ENCODE measurements around the gene TAGLN.
A peak's percentile ranks its signal among the peaks of the same experiment; 100 is the strongest.
"Not testable (repeated sequence)": the region's sequence is repeated elsewhere in the genome, so short reads cannot be mapped to it uniquely, and the experiment has no call there.

TAGLN gene

DNA sequence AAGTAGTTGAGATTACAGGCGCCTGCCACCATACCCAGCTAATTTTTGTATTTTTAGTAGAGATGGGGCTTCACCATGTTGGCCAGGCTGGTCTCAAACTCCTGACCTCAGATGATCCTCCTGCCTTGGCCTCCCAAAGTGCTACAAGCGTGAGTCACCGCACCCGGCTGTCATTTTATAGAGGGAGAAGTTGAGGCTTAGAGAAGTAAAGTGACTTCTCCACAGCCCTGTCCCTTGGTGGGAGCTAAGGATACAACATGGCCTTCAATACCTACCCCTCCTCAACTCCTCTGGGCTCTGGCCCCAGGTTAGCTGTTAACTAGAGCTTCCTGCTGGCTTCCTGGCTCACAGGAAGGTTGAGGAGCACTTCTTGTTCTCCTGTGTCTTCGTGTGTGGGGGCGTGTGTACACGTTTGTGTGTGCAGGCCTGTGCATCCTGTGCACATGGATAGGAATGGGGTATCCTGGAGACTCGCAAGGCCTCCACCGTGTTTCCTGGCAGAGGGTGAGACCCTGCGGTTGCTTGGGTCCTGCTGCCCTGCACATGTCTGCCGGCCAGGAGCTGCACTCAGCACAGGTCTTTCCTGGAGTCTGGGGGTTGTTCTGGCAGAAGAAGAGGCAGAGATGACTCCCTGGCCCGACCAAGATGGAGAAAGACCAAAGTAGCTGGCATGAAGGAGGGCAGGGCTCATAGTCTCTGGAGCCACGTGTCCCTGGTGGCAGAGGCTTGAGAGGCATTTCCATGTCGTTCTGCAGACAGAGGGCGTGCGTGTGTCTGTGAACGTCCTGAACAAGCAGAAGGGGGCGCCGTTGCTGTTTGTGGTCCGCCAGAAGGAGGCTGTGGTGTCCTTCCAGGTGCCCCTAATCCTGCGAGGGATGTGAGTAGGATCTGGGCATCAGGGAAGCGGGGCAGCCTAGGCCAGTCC lies 18.2 kb upstream of the TAGLN start:
- peak; percentile 9 for DNase-seq (ENCODE audit: low read depth)

DNA sequence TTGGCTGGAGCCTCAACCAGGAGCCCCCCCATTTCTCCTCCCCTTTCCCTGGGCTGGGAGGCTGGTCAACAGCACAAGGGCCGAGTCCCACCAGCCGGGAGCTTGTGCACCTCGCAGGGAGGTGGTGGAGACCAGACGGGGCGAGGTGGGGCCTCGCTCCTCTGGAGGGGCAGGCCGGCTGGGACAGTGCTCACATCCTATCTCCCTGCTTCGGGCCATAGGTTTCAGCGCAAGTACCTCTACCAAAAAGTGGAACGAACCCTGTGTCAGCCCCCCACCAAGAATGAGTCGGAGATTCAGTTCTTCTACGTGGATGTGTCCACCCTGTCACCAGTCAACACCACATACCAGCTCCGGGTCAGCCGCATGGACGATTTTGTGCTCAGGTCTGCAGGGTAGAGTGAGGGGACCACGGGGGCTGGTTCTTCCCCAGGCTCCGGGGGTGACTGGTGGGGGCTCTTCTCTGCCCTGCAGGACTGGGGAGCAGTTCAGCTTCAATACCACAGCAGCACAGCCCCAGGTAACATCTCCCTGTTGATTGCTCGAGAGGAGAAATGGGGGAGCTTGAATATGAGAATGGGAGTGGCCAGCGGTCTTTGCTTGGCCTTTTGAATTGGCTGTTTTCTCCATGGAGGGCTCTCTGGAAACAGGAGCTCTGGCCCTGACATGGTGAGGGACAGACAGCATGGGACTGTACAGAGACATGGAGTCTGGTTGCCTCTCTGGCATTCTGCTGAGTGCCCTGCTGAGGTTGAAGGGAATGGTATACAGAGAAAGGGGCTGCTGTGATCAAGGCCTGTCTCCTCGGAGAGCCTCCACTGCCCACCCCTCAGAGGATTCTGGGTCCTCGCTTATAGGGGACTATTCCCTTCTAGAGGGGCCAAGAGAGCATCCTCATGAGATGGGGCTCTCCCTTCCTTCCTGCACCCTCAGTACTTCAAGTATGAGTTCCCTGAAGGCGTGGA lies 17.3 kb upstream of the TAGLN start:
- DNase-seq (ENCODE audit: low read depth), result no peak

DNA sequence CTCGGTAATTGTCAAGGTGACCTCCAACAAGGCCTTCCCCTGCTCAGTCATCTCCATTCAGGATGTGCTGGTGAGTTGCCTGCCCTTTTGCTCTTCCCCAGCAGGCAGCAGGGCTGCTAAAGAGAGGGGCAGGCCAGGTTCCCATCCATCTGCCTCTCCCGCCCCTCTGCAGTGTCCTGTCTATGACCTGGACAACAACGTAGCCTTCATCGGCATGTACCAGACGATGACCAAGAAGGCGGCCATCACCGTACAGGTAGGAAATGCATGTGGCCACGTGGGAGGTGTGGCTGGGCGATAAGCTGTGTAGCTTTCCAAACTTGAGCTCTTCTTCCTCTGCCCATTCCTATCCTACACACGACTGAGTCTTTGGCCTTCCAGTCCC lies 16.6 kb upstream of the TAGLN start:
- DNase-seq (ENCODE audit: low read depth), result no peak

DNA sequence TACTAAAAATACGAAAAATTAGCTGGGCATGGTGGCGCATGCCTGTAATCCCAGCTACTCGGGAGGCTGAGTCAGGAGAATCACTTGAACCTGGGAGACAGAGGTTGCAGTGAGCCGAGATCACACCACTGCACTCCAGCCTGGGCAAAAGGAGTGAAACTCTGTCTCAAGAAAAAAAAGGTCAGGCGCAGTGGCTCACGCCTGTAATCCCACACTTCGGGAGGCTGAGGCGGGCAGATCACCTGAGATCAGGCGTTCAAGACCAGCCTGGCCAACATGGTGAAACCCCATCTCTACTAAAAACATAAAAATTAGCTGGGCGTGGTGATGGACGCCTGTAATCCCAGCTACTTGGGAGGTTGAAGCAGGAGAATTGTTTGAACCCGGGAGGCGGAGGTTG lies 16.0 kb upstream of the TAGLN start:
- not testable (repeated sequence) for DNase-seq (ENCODE audit: low read depth)

DNA sequence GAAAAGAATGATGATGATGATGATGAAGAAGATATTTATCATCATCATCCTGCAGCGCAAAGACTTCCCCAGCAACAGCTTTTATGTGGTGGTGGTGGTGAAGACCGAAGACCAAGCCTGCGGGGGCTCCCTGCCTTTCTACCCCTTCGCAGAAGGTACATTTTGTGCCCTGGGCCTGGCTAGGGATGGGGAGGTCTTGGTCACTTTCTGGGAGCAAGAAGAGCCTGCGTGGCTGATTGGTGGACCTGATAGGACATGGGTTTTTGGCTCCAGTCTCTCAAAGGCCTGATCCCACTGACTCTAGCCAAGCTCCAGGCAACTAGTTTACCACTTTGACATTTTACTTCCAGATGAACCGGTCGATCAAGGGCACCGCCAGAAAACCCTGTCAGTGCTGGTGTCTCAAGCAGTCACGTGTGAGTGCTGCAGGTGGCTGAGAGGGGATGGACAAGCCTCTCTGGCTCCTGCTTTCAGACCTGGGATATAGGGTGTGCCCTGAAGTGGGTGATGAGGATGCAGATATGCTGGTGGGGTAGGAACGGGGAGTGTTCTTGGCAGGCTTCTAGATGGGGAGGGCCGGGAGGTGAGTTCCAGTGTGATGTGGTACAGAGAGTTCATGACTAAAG lies 15.3 kb upstream of the TAGLN start:
- DNase-seq (ENCODE audit: low read depth), result no peak

DNA sequence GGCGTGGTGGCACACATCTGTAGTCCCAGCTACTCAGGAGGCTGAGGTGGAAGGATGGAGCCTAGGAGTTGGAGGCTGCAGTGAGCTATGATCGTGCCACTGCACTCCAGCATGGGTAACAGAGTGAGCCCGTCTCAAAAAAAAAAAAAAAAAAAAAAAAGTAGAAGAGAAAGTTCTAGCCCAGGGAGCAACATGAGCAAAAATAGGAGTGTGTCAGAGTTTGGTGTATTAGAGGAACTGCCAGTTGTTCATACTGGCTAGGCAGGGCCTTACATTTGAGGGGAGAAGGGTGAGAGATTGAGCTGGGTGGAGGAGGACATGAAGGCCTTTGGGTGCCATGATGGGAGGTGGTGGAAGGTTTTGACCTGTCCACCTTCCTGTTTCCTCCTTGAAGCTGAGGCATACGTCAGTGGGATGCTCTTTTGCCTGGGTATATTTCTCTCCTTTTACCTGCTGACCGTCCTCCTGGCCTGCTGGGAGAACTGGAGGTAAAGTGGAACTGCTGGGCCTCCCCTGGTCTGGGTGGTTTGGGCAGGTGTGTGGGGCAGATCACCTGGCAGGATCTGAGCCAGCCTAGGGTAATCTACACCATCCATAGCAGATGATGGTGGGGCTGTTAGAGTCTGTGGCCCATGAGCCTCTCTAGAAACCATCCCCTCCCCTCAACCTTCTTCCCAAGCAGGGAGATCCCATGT lies 13.3 kb upstream of the TAGLN start:
- no peak for DNase-seq (ENCODE audit: low read depth)

DNA sequence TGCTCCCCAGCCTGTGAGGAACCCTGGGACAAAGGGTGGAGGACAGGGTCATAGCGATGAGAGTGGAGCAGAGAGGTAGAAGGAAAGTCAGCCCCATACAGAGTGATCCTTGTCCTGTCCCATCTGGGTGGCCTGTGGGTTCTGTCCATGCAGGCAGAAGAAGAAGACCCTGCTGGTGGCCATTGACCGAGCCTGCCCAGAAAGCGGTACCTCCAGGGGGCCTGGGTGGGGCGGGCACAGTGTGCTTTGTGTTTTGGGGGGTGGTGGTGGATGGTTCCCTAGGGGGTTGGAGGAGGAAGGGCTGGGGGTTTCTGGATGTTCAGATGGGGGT lies 12.8 kb upstream of the TAGLN start:
- DNase-seq (ENCODE audit: low read depth), result no peak

DNA sequence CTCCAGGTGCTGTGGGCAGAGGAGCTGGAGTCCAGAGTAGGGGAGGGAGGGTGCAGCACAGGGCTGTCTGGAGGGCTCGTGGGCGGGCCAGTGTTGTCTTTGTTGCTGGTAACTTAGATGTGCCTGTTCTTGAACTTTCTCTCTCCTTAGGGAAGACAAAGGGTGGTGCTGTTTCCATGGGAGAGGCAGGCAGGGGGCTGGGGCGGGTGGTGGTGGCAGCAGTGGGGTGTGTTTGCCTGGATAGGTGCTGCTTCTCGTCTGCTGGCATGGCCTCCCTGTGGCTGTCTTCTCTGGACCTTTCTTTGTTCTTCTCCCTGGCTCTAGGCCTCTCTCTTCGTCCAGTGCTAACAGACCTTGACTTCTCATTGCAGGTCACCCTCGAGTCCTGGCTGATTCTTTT lies 12.2 kb upstream of the TAGLN start:
- no peak for DNase-seq (ENCODE audit: low read depth)

DNA sequence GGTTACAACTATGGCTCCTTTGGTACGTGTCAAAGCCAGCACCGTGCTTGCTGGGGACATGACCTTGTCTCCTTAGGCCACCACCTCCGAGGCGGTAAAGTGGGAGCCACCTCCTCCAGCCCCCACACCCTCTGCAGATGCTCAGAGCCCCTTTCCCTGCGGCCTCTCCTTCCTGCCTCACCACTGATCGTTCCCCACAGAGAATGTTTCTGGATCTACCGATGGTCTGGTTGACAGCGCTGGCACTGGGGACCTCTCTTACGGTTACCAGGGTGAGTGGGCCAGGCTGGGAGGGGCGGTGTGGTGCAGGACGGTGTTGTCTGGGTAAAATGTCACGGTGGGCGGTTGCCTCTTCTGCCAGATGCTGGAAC lies 11.8 kb upstream of the TAGLN start:
- DNase-seq (ENCODE audit: low read depth), result no peak

DNA sequence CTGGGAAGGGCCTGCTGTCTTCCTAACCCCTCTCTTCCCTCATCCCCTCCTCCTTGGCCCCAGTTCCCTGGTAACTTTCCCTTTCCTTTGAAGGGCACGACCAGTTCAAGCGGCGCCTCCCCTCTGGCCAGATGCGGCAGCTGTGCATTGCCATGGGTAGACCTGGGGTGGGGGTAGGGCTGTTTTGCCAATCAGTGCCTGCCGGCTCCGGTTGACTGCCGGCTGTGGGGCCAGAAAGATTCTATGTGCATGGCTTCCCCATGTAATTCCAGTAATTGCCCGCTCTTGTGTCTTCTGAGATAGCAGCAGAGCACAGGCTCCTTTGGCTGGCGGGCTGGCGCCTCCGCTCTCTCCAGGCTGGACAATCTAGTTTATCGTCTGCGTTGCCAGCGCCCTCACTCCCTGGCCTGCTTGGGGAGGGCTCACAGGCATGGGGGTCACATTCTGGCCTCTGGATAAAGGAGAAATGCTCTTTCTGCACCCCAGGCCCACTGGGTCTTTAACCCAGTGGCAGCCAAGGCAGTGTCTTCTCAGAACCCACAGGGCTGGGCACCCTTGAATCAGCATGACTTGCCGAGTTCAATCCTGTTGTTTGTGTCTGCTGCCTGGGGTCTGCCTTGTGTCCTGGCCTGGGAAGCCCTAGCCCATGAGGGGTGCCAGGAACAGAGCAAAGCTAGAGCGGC lies 11.2 kb upstream of the TAGLN start:
- DNase-seq (ENCODE audit: low read depth), result no peak

DNA sequence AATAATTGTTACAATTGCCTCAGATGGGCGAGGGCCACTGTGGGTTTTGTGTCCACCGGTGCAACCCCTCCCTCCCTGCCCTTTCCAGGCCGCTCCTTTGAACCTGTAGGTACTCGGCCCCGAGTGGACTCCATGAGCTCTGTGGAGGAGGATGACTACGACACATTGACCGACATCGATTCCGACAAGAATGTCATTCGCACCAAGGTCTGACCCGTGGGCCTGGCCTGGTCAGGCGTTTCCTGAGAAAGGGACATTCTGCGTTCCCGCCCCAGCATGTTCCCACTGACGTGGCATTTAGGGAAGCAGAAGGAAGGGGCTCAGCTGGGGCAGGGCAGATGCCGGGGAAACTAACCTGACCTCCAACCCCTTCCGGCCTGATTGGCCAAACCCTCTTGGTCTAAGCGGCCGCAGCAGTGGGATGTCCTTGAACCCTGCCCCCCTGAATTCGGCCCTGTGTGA lies 10.5 kb upstream of the TAGLN start:
- no peak for DNase-seq (ENCODE audit: low read depth)

DNA sequence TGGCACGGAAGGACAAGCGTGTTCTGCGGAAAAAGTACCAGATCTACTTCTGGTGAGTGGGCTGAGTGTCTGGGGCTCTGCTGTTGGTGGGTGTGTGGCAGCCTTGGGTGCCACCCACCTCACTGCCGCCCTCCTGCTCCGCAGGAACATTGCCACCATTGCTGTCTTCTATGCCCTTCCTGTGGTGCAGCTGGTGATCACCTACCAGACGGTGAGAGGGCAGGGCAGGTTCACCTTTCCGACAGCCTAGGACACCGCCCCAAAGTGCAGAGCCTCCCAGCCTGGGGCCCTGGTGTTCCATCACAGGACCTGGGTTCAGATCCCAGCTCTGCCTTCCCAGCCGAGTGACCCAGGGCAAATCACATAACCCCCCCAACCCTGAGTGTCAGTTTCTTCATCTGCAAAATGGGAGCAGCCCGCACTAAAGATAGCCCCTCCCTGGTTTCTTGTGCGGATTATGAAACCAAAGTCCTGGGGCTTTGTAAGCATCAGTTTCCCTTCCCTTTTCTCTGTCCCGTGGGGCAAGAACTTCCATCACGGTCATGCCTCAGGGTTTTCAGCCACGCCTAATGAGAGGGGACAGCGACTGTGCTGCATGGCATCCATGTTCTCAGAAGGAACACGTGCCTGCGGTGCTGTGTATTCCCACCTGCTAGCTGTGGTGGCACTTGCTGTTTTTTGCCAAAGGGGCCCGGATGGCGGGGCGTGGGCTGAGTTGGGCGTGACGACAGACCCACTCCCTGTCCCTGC lies 9.8 kb upstream of the TAGLN start:
- no peak for DNase-seq (ENCODE audit: low read depth)

DNA sequence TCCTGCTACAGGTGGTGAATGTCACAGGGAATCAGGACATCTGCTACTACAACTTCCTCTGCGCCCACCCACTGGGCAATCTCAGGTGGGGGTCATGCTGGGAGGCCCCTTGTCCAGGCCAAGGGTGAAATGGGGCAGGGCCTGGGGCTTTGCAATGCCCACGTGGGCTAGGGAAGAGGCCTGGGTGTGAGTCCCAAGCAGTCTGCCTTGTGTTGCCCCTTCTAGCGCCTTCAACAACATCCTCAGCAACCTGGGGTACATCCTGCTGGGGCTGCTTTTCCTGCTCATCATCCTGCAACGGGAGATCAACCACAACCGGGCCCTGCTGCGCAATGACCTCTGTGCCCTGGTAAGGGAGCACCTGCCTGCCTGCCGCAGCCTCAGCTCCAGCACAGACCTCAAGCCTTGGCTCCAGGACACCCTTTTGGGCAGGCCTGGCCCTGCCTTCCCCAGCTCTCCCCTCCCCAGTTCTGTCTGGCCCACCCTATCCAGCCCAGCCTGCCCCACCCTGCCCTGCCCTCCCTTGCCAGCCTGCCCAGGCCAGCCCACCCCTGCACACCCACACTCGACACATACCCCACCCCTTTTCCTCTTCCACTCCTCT lies 9.1 kb upstream of the TAGLN start:
- no peak for DNase-seq (ENCODE audit: low read depth)

DNA sequence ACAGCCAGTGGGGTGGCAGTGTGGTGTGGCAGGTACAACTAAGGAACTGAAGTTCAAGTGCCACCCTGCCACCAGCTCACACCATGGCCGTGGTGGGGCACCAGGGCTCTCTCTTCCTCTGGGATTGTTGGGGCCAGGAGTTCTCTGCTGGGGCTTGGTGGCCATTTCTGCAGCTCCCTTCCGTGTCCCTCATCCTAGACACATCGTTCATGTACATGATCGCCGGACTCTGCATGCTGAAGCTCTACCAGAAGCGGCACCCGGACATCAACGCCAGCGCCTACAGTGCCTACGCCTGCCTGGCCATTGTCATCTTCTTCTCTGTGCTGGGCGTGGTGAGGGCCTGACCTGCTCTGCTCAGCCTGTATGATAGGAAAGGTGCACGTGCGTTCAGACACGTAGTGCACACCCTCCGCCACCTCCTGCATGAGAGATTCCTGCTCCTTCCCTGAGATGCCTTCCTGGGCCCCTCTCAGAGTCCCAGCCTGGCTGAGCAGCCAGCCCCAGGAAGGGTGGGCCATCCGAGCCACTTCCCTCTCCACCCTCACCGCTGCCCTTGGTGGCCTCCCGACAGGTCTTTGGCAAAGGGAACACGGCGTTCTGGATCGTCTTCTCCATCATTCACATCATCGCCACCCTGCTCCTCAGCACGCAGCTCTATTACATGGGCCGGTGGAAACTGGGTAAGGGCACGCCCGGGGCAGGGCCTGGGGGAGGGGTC lies 7.3 kb upstream of the TAGLN start:
- DNase-seq (ENCODE audit: low read depth), result no peak

DNA sequence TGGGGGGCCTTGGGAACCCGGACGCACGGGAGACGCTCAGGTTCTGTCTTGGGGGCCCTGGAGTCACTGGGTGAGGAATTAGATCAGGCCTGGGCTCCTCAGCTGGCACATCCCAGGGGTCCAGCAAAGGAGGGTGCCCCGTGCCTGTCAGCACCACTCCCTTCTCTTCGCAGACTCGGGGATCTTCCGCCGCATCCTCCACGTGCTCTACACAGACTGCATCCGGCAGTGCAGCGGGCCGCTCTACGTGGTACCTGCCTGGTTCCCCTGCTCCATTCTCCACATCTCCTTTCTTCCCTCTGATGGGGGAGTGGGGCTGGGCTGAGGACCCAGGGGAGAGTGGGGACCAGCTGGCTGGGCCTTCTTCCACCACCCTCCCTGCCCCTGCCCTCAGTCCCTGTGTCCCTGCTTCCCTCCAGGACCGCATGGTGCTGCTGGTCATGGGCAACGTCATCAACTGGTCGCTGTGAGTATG lies 6.7 kb upstream of the TAGLN start:
- no peak for DNase-seq (ENCODE audit: low read depth)

DNA sequence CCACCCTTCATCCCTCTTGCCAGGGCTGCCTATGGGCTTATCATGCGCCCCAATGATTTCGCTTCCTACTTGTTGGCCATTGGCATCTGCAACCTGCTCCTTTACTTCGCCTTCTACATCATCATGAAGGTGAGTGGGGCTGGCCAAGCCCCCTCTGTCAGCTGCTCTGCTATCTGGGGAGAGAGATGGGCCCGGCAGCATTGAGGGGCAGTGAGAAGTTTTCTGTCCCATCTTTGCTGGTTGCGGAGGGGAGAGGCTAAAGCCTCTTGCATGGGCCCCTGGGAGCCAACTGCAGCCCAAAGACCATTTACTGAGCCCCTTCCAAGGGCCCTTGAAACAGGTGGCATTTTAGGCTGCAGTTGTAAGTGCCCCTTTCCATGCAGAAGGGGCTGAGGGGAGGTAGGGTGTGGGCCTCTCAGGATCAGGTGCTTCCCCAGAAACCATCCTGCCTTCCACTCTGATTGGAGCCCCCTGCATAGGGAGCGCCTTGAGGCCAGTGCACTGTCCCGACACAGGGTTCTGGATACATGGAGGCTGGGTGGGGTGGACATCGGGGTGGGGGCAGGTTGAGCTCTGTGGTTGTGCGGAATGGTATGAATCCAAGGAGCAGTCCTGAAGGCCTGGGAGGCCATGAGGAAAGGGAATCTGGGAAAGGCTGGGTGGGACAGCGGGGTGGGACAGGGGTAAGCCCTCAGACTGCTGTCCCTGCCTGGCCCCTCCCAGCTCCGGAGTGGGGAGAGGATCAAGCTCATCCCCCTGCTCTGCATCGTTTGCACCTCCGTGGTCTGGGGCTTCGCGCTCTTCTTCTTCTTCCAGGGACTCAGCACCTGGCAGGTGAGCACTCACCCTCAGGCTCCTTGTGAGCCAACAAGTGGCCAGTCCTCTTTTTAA lies 5.8 kb upstream of the TAGLN start:
- no peak for DNase-seq (ENCODE audit: low read depth)

DNA sequence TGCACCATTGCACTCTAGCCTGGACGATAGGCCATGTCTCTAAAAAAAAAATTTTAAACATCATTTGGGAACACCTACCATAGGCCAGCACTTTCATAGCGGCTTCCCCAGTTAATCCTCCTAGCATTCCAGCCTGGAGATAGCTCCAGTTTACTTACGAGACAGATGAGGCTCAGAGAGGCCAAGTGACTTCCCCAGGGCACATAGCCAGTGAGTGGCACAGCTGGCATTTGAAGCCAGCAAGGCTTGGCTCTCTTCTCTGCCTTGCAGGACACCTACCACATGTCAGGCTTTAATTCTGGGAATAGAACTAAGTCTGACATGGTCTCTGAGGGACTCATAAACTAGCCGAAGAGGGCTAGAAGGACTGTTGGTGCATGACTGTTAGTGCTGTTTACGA lies 4.9 kb upstream of the TAGLN start:
- DNase-seq (ENCODE audit: low read depth), result no peak

DNA sequence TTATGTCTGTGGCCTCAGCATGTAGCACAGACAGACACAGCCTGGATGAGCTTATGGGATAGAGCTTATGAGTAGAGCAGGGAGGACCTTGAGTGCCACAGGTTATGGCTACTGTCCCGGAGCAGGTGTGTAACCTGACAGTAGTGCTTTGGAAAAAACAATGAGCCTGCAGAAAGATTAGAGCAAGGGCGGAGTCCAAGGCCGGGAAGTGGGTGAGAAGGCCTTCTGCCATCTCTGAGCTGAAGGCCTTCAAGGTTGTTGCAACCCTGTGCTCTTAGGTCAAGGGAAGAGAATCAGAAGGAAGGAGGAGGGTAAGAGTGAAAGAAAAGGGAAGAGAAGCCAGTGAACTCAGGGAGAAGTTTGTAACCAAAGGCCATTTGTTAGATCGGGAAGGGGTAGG lies 3.9 kb upstream of the TAGLN start:
- DNase-seq (ENCODE audit: low read depth), result no peak
